HT-29 (cell line): Measurements from ENCODE around the gene RAE1. TPM values are rescaled to one million over a fixed set of nuclear protein-coding genes. Genes with fewer than 3 reads are reported as not detected.
A peak's percentile ranks its signal among the peaks of the same experiment; 100 is the strongest.

Experiments used
- DNase-seq: peaks from one replicate; pipeline ENCODE4 v3.0.0-alpha.2; 2015; ENCODE audit warnings: low spot score
- total RNA-seq: library from RNA; depleted of rRNA; stranded (reverse); fragments of >200 nt; shearing (Covaris generic); gene quantifications from 2 replicates; pipeline ENCODE4 v1.2.3, GENCODE V29; 2014

The RAE1 gene
- total RNA-seq, 1 experiment from 2014 or later: 67.9 TPM

DNA sequence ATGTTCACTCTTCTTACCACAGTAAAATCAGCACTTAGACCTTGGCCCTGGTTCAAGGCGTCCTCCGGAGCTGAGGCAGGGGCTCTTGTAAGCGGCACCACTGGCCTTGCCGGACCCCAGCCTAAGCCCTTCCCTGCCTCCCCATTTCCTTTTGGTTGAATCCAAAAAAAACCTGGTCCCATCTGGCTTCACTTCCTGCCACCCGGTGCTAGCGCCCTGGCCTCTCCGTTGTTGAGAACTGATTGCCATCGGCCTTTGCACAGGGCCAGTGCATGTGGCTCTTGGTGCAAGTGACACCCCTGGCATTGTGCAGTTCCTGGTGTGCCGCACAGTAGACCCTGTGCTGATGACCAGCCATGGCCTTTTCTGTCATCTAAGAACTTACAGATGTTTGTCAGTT is 21.1 kb downstream of the RAE1 start:
- DNase-seq: no peak

DNA sequence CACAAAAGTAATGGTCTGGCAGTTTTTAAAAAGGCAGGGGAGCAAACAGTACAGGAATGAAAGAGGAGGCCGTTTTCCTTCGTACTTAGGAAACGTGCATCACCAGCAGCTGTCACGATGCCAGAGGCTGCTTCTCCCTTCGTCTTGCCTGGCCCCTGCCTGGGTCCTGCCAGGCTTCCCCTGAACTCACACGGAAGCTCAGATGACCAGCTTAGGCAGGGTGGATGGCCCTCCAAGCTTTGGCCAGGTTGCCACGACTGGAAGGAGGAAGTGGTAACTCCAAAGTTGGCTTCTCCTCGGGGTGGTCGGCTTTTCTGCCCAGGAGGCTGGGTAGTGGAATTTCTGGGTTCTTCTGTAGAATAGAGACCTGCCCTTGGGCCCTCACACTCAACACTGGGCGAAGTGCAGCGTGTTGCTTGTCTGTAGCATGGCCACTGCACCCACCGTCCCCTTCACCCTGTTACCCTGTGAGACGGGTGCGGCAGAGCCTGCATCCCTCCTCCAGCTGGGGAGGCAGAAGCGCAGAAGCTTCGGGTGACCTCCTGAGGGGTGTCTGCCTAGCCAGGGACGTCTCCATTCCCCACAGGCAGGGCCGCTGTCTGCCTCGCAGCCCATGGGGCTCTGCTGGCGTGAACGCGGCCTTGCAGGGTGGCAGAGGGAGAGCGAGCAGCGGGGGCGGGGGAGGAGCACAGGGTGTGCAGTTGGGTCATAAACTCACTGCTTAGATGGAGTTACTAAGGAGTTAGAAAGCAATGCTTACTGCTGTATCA is 21.7 kb downstream of the RAE1 start:
- no peak for DNase-seq

DNA sequence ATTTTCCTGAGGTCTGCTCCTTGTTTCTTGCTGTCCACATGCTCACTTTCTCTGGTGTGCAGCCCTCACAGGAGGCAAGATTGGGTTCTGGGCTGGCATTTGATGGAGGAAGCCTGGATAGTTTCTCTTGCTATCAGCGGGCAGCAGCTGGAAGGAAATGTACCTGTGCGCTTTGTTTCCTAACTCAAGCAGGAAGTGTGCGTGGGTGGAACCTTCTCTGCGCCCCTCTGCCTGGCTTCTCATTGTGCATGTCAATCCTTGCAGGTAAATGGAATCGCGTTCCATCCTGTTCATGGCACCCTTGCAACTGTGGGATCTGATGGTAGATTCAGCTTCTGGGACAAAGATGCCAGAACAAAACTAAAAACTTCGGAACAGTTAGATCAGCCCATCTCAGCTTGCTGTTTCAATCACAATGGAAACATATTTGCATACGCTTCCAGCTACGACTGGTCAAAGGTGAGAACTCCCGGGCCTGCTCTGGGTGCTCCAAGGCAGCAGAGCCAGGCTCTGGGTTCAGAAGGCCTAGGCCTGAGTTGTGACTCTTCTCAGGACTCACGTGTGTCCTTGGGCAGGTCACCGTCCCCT is 23.4 kb downstream of the RAE1 start:
- DNase-seq: no peak

DNA sequence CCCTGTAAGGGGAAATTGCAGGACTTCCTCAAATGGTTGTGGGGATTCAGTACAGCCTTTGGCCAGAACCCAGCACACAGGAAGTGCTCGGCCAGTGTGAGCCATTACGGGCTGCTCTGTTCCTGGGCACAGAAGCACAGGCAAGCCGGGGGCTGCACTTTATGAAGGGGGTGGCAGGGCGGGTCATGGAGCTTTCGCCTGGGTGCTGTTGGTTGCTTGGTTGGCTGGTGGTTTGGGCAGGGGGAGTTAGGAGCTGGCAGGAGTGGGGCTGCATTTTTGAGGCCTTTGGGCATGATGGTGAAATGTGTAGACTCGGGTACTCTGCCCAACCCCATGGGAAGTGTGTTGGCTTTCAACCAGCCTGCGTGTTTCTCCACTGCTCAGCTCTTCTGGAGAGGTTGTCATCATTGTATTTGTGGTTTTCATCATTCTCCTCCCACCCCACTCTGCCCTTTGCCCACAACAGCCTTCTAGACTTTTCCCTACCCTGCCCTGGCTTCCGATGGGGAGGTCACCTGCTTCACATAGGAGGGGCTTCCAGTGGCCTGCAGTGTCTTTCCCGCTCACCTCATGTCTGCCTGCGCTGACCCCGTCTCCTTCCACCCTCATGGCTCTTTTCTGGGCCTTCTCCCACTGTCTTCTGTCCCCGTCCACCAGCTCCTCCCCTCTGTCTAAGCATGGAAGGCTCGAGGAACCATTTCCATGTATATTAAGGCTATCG is 24.0 kb downstream of the RAE1 start:
- no peak for DNase-seq

- no peak for DNase-seq
These were observed 24.7 kb downstream of the RAE1 start for GRCh38 chr20:57375652-57376230.

GRCh38 chr20:57377350-57377749 is 26.3 kb downstream of the RAE1 start:
- no peak for DNase-seq

DNA sequence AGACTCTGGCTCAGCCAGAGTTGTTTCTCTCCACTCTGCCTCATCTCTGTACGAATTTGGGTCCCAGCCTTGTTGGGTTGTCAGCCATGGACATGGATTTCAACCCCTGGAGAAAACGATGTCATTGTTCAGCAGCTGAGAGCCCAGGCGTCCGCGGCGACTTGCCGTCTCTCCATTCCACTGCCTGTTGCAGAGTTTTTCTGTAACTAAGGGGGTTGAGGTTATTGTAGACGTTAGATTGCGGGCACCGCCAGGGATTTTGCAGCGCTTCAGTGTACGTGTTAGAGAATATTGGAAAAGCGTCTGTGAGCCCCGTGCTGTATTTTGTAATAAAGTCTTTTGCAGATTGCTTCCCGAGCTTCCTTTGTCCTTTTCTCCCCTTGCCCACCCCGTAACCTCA is 27.1 kb downstream of the RAE1 start:
- DNase-seq: no peak

DNA sequence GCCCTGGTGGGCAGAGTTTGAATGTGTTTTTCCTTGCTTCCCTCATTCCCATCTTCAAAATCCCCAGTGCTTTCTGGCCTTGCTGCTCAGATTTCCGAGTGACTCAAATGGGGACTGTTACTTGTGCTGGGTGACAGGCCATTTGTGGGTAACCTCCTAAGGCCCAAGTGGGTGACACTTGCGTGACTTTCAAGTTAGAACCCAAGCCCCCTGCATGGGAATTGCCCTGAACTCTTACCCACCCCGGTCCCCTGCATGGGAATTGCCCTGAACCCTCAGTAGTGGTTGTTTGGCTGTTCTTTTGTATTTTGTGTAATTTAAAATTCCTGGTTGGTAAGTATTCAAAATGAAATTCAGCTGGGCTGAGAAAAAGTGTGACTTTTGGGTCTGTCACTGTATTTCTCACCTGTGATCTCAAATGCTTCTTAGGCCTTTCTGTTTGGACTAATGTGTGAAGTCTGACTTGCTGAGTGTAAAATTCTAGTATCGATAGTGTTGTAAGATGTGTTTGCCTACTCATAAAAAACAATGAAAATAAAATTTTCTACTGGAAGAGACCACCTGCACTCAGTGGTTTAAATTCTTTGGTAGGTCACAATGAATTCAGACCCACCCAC is 27.7 kb downstream of the RAE1 start:
- no peak for DNase-seq

DNA sequence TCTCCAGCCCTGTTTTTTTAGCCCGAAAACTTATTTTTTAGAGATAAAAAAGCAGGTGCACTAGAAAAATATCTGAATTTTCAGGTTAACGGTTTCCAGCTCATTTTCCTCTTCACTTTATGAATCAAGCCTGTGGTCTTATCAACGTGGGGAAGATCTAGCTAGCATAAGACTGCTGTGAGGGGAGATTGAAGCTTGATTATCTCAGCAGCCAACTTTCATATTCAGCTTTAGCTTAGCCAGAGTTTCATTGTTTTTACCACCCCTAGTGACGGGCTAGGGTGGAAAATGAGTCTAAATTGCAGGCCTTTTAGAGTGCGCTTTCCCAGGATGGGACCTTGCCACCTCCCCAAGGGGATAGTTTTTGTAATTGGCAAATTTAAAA is 28.2 kb downstream of the RAE1 start:
- no peak for DNase-seq

- DNase-seq: no peak
These were observed 29.2 kb downstream of the RAE1 start for GRCh38 chr20:57380081-57380750.

GRCh38 chr20:57381596-57382503 is 30.8 kb downstream of the RAE1 start:
- DNase-seq: peak; percentile 97

DNA sequence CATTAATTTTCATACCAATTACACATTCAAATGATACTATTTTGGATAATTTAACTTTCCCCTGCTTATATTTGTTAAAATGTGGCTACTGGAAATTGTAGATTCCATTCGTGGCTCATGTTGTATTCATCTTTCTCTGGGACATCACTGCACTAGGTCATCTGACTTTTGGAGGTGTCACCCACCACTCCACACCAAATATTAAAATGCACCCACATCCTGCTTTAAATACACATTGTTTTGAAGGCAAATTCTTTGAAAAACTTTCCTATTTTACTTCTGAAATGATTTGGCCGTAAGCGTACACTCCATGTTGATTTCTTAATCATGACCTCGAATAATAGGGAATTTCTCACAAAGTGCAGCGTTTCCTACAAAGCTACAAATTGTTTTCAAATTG is 31.5 kb downstream of the RAE1 start:
- DNase-seq: no peak

GRCh38 chr20:57383447-57384347 is 32.6 kb downstream of the RAE1 start:
- no peak for DNase-seq

GRCh38 chr20:57384486-57384885 is 33.4 kb downstream of the RAE1 start:
- DNase-seq: no peak

GRCh38 chr20:57384953-57385761 is 34.1 kb downstream of the RAE1 start:
- DNase-seq: no peak

DNA sequence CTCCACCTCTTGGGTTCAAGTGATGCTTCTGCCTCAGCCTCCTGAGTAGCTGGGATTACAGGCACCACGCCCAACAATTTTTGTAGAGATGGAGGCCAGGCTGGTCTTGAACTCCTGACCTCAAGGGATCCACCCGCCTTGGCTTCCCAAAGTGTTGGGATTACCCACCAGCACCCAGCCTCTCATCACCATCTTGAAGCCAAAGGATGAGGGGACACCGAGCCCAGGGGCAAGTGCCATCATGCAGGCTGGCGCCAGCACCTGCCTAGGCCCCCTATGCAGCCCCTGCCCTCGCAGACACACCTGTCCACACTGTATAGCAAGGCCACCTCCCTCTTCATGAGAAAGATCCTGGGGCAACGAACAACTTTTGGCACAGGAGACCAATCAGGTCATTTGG is 34.9 kb downstream of the RAE1 start:
- DNase-seq: no peak

DNA sequence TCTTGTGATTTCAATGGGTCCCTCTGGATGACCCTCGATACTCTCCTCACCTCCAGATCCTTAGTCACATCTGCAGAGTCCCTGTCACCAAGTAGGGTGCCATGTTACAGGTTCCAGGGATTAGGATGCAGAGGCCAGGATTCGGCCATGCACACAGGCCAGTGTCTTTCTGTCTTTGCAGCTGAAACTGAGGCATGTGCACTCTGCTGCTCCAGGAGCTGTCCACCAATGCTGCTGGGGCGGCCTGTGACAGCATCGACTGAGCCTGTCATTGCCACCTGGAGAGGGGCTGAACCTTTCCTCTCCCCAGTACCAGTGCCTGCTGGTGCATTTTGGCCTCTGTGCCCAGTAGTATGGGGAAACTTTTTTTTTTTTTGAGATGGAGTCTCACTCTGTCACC is 35.7 kb downstream of the RAE1 start:
- no peak for DNase-seq

- no peak for DNase-seq
These were observed 36.4 kb downstream of the RAE1 start for GRCh38 chr20:57387463-57387862.
